Neural cell (in vitro differentiated cells): ENCODE data around the gene ZBTB7C. TPM values are rescaled to one million over a fixed set of nuclear protein-coding genes. Genes with fewer than 3 reads are reported as not detected.

ENCODE experiments used
- H2AFZ ChIP-seq: fragments of 200-600, 300-800 bp; sonication (generic), shearing (Covaris generic); 2 replicates; pipeline ENCODE4 v1.6.0; 2014; ENCODE audit warnings: low read depth, mild to moderate bottlenecking, antibody characterized with exemption, low read length, moderate library complexity
- H3F3A ChIP-seq: fragments of 200-600 bp; shearing (Covaris generic); 2 replicates; pipeline ENCODE4 v1.6.1; 2016; ENCODE audit warnings: mild to moderate bottlenecking, moderate library complexity, mixed read lengths, antibody characterized with exemption, low read length; ENCODE audit not compliant: insufficient read depth, poor library complexity, severe bottlenecking
- H3K27ac ChIP-seq: fragments of 200-600, 300-800 bp; sonication (generic), shearing (Covaris generic); 2 replicates; pipeline ENCODE4 v1.5.1; 2014; ENCODE audit warnings: mild to moderate bottlenecking, low read length, moderate library complexity
- H3K27me3 ChIP-seq: fragments of 300-800, 200-600 bp; sonication (generic), shearing (Covaris generic); 2 replicates; pipeline ENCODE4 v1.6.0; 2014; ENCODE audit warnings: mild to moderate bottlenecking, low read depth, low read length, moderate library complexity; ENCODE audit not compliant: insufficient read depth
- H3K36me3 ChIP-seq: fragments of 300-800, 200-600 bp; sonication (generic), shearing (Covaris generic); 2 replicates; pipeline ENCODE4 v1.5.1; 2014; ENCODE audit warnings: mild to moderate bottlenecking, antibody characterized with exemption, low read length, moderate library complexity; ENCODE audit not compliant: insufficient read depth
- H3K4me2 ChIP-seq: fragments of 300-800, 200-600 bp; sonication (generic), shearing (Covaris generic); 2 replicates; pipeline ENCODE4 v1.6.0; 2014; ENCODE audit warnings: mild to moderate bottlenecking, low read length
- H3K4me3 ChIP-seq: fragments of 300-800, 200-600 bp; sonication (generic), shearing (Covaris generic); 2 replicates; pipeline ENCODE4 v1.5.1; 2014; ENCODE audit warnings: mild to moderate bottlenecking, low read length, moderate library complexity
- H3K79me2 ChIP-seq: fragments of 200-600 bp; shearing (Covaris generic); replicated peaks from 2 replicates; pipeline ENCODE4 v1.6.0; 2014; ENCODE audit warnings: mild to moderate bottlenecking, low read length, moderate library complexity; ENCODE audit not compliant: insufficient read depth
- H3K9ac ChIP-seq: fragments of 300-800, 200-600 bp; sonication (generic), shearing (Covaris generic); 2 replicates; pipeline ENCODE4 v1.6.1; 2016; ENCODE audit warnings: mild to moderate bottlenecking, low read length, mixed read lengths
- H3K9me2 ChIP-seq: fragments of 200-600 bp; shearing (Covaris generic); 2 replicates; pipeline ENCODE4 v1.6.1; 2016; ENCODE audit warnings: mild to moderate bottlenecking, low read length, mixed read lengths; ENCODE audit not compliant: insufficient read depth
- H3K9me3 ChIP-seq: fragments of 200-600, 300-800 bp; sonication (generic), shearing (Covaris generic); 2 replicates; pipeline ENCODE4 v1.6.1; 2016; ENCODE audit warnings: mild to moderate bottlenecking, mixed run types, low read length, moderate library complexity, mixed read lengths
- H4K20me1 ChIP-seq: fragments of 200-600 bp; shearing (Covaris generic); 2 replicates; pipeline ENCODE4 v1.6.1; 2016; ENCODE audit warnings: mild to moderate bottlenecking, mixed run types; ENCODE audit not compliant: insufficient read depth
- EP300 ChIP-seq: fragments of 450-650 bp; conservative IDR thresholded peaks from 2 replicates; pipeline ENCODE4 v1.6.1; 2014; ENCODE audit warnings: antibody characterized with exemption, mild to moderate bottlenecking, moderate library complexity; ENCODE audit not compliant: poor library complexity, severe bottlenecking
- EZH2 ChIP-seq: fragments of 200-600, 300-800 bp; shearing (Covaris generic), sonication (generic); IDR thresholded peaks from 2 replicates; pipeline ENCODE4 v1.6.1; 2014; ENCODE audit warnings: antibody characterized with exemption, low read length, borderline replicate concordance, mild to moderate bottlenecking; ENCODE audit not compliant: insufficient read depth, poor library complexity, severe bottlenecking
- MXI1 ChIP-seq: fragments of 450-650 bp; conservative IDR thresholded peaks from 2 replicates; pipeline ENCODE4 v1.6.1; 2014; ENCODE audit warnings: antibody characterized with exemption, mild to moderate bottlenecking; ENCODE audit not compliant: poor library complexity, severe bottlenecking
- POLR2AphosphoS5 ChIP-seq: IDR thresholded peaks from 2 replicates; pipeline ENCODE4 v1.6.1; 2012
- RAD21 ChIP-seq: fragments of 450-650 bp; conservative IDR thresholded peaks from 2 replicates; pipeline ENCODE4 v1.6.1; 2014; ENCODE audit warnings: antibody characterized with exemption, mild to moderate bottlenecking, moderate library complexity
- SMC3 ChIP-seq: fragments of 450-650 bp; conservative IDR thresholded peaks from 2 replicates; pipeline ENCODE4 v1.6.1; 2014; ENCODE audit warnings: antibody characterized with exemption, mild to moderate bottlenecking, moderate library complexity; ENCODE audit not compliant: poor library complexity
- TAF1 ChIP-seq: IDR thresholded peaks from 2 replicates; pipeline ENCODE4 v1.6.1; 2012; ENCODE audit warnings: low read depth
- polyA plus RNA-seq: library from polyadenylated mRNA; depleted of rRNA; stranded (reverse); fragments of >200 nt; gene quantifications from 2 replicates; pipeline ENCODE4 v1.2.3, GENCODE V29; 2014
- TF ChIP-seq, protein P1 (sequence below): IDR thresholded peaks from 2 replicates; pipeline ENCODE4 v1.6.1; 2012; ENCODE audit warnings: borderline replicate concordance
- TF ChIP-seq, protein P2 (sequence below): fragments of 450-650 bp; IDR thresholded peaks from 2 replicates; pipeline ENCODE4 v1.5.1; 2014; ENCODE audit warnings: antibody characterized with exemption, mild to moderate bottlenecking, moderate library complexity; ENCODE audit not compliant: poor library complexity, severe bottlenecking

ZBTB7C gene
- polyA plus RNA-seq, 1 donor from 2014 or later, result 2.4 TPM

DNA sequence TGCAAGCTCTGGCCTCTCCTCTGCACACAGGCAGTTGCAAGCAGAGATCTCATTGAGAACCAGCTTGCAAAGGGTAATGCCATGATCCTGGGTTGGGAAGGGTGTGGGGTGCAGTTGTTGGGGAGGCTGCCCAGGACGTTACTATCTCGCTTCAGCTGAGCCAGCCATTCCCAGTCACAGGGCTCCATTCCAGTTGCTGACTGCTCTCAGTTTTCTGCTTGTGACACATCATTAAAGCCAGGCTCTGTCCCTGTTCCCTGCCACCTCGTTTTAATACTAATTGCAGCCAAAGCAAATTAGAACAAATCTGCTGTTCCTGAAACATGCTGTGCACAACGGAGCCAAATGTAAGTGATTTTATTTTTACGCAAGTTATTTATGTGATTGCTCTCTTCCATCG lies 416.2 kb downstream of the ZBTB7C start:
- no peaks in the 10 kb centered on the region for H3K79me2 ChIP-seq
- TF ChIP-seq TAF1 (no peak), EP300 (no peak)
- no peaks in the 10 kb centered on the region for H3K27me3 ChIP-seq
- no peaks in the 10 kb centered on the region for H3K9me3 ChIP-seq
- no peaks in the 10 kb centered on the region for H4K20me1 ChIP-seq
- H3K4me3 ChIP-seq, result no peak overlapping the region
- H3K27ac ChIP-seq, result no peak overlapping the region
- H2AFZ ChIP-seq, result no peak overlapping the region
- H3F3A ChIP-seq, result no peaks in the 10 kb centered on the region
- H3K9me2 ChIP-seq, result no peaks in the 10 kb centered on the region
- H3K9ac ChIP-seq, result no peak overlapping the region
- no peaks in the 10 kb centered on the region for H3K36me3 ChIP-seq
- H3K4me2 ChIP-seq, result no peak overlapping the region

DNA sequence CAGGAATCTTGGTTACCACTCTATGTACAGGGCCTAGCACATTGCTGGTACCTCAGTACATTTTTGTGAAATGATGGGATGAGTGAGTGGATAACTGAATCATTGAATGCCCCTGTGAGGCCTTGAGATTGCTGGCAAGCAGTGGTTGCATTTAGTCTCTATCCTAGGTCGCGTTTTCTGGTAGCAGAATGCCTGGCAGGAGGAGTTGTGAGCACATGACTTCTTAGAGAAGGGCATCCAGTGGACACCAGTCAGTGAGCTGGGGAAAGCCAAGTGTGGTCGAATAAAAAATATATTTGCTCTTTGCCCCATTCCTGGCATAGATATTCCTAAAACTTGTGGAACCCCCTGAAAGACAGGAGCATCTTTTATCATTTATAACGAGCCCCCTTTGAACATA lies 416.9 kb downstream of the ZBTB7C start:
- H3K79me2 ChIP-seq, result no peaks in the 10 kb centered on the region
- H3K4me2 ChIP-seq, result no peak overlapping the region
- H3K9me2 ChIP-seq, result no peaks in the 10 kb centered on the region
- H3K27ac ChIP-seq, result no peak overlapping the region
- no peaks in the 10 kb centered on the region for H3K36me3 ChIP-seq
- H3K9ac ChIP-seq, result no peak overlapping the region
- H3K9me3 ChIP-seq, result no peaks in the 10 kb centered on the region
- H3K4me3 ChIP-seq, result no peak overlapping the region
- H4K20me1 ChIP-seq, result no peaks in the 10 kb centered on the region
- H3K27me3 ChIP-seq, result no peaks in the 10 kb centered on the region
- TF ChIP-seq EZH2 (no peak), MXI1 (no peak), POLR2AphosphoS5 (no peak), RAD21 (no peak), TAF1 (no peak), SMC3 (no peak)
- TF ChIP-seq, protein P1, sequence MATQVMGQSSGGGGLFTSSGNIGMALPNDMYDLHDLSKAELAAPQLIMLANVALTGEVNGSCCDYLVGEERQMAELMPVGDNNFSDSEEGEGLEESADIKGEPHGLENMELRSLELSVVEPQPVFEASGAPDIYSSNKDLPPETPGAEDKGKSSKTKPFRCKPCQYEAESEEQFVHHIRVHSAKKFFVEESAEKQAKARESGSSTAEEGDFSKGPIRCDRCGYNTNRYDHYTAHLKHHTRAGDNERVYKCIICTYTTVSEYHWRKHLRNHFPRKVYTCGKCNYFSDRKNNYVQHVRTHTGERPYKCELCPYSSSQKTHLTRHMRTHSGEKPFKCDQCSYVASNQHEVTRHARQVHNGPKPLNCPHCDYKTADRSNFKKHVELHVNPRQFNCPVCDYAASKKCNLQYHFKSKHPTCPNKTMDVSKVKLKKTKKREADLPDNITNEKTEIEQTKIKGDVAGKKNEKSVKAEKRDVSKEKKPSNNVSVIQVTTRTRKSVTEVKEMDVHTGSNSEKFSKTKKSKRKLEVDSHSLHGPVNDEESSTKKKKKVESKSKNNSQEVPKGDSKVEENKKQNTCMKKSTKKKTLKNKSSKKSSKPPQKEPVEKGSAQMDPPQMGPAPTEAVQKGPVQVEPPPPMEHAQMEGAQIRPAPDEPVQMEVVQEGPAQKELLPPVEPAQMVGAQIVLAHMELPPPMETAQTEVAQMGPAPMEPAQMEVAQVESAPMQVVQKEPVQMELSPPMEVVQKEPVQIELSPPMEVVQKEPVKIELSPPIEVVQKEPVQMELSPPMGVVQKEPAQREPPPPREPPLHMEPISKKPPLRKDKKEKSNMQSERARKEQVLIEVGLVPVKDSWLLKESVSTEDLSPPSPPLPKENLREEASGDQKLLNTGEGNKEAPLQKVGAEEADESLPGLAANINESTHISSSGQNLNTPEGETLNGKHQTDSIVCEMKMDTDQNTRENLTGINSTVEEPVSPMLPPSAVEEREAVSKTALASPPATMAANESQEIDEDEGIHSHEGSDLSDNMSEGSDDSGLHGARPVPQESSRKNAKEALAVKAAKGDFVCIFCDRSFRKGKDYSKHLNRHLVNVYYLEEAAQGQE, result no peak
- TF ChIP-seq, protein P2, sequence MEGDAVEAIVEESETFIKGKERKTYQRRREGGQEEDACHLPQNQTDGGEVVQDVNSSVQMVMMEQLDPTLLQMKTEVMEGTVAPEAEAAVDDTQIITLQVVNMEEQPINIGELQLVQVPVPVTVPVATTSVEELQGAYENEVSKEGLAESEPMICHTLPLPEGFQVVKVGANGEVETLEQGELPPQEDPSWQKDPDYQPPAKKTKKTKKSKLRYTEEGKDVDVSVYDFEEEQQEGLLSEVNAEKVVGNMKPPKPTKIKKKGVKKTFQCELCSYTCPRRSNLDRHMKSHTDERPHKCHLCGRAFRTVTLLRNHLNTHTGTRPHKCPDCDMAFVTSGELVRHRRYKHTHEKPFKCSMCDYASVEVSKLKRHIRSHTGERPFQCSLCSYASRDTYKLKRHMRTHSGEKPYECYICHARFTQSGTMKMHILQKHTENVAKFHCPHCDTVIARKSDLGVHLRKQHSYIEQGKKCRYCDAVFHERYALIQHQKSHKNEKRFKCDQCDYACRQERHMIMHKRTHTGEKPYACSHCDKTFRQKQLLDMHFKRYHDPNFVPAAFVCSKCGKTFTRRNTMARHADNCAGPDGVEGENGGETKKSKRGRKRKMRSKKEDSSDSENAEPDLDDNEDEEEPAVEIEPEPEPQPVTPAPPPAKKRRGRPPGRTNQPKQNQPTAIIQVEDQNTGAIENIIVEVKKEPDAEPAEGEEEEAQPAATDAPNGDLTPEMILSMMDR, result no peak
- H2AFZ ChIP-seq, result no peak overlapping the region
- no peaks in the 10 kb centered on the region for H3F3A ChIP-seq

DNA sequence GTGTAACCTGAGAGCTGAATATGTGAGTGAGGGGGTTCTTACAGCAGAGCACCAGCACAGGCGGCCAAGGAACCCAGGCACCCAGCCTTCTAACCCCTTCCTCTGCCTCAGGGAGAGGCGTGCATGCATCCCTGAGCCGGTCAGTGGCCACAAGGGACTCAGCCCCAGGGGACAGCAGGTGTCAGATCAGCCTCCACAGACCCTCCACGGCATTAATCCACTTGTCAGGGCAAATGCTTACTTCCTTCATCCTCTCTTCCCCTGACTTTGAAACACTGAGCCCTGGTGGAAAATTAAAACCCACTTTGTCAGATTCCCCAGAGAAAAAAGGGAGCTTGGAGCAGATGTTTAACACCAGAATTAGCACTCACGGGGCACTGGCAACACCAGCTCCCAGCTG lies 418.2 kb downstream of the ZBTB7C start:
- Histone ChIP-seq H2AFZ (no peak overlapping the region), H3F3A (no peaks in the 10 kb centered on the region), H3K36me3 (no peaks in the 10 kb centered on the region), H3K9me2 (no peaks in the 10 kb centered on the region), H4K20me1 (no peaks in the 10 kb centered on the region), H3K9ac (no peak overlapping the region), H3K4me2 (no peak overlapping the region), H3K27ac (no peak overlapping the region), H3K79me2 (no peaks in the 10 kb centered on the region), H3K27me3 (no peaks in the 10 kb centered on the region), H3K4me3 (no peak overlapping the region), H3K9me3 (no peaks in the 10 kb centered on the region)
- TF ChIP-seq RAD21, result no peak
- TF ChIP-seq POLR2AphosphoS5, result no peak
- no peak for TF ChIP-seq TAF1
- TF ChIP-seq, protein P1, result no peak
- TF ChIP-seq EZH2, result no peak
- TF ChIP-seq EP300, result no peak
- no peak for TF ChIP-seq MXI1
- no peak for TF ChIP-seq SMC3
- TF ChIP-seq, protein P2, result no peak
